HEK293 (cell line): ENCODE data around the gene BRCA1.

Source experiments
- IKZF3 ChIP-seq: fragments of 450-650 bp; IDR thresholded peaks from 2 replicates; pipeline ENCODE4 v1.5.0; 2018; ENCODE audit warnings: missing biosample characterization, mild to moderate bottlenecking, missing genetic modification characterization, moderate library complexity
- MYNN ChIP-seq: fragments of 450-650 bp; formaldehyde crosslinking; IDR thresholded peaks from 2 replicates; pipeline ENCODE4 v1.5.1; 2016; ENCODE audit warnings: missing biosample characterization, missing genetic modification characterization, borderline replicate concordance
- OVOL3 ChIP-seq: fragments of 450-650 bp; formaldehyde crosslinking; IDR thresholded peaks from 2 replicates; pipeline ENCODE4 v1.5.1; 2016; ENCODE audit warnings: missing biosample characterization, missing genetic modification characterization
- PATZ1 ChIP-seq: fragments of 450-650 bp; formaldehyde crosslinking; IDR thresholded peaks from 2 replicates; pipeline ENCODE4 v1.5.1; 2016; ENCODE audit warnings: missing biosample characterization, missing genetic modification characterization
- PRDM6 ChIP-seq: fragments of 450-650 bp; formaldehyde crosslinking; IDR thresholded peaks from 2 replicates; pipeline ENCODE4 v1.5.1; 2017; ENCODE audit warnings: missing biosample characterization, missing genetic modification characterization
- TRIM28 ChIP-seq: IDR thresholded peaks from 2 replicates; pipeline ENCODE4 v1.6.1; 2011; ENCODE audit warnings: low read length, control low read depth, borderline replicate concordance
- WT1 ChIP-seq: fragments of 450-650 bp; formaldehyde crosslinking; IDR thresholded peaks from 2 replicates; pipeline ENCODE4 v1.5.1; 2016; ENCODE audit warnings: missing biosample characterization, missing genetic modification characterization
- YY2 ChIP-seq: fragments of 450-650 bp; formaldehyde crosslinking; IDR thresholded peaks from 2 replicates; pipeline ENCODE4 v1.5.1; 2016; ENCODE audit warnings: missing biosample characterization, missing genetic modification characterization
- ZIC2 ChIP-seq: fragments of 450-650 bp; formaldehyde crosslinking; IDR thresholded peaks from 2 replicates; pipeline ENCODE4 v1.5.1; 2016; ENCODE audit warnings: missing biosample characterization, missing genetic modification characterization
- ZNF132 ChIP-seq: fragments of 450-650 bp; formaldehyde crosslinking; IDR thresholded peaks from 2 replicates; pipeline ENCODE4 v1.5.1; 2017; ENCODE audit warnings: missing biosample characterization, missing genetic modification characterization, borderline replicate concordance
- ZNF133 ChIP-seq: fragments of 450-650 bp; formaldehyde crosslinking; IDR thresholded peaks from 2 replicates; pipeline ENCODE4 v1.5.1; 2016; ENCODE audit warnings: missing biosample characterization, missing genetic modification characterization
- ZNF148 ChIP-seq: fragments of 450-650 bp; formaldehyde crosslinking; IDR thresholded peaks from 2 replicates; pipeline ENCODE4 v1.5.0; 2017; ENCODE audit warnings: missing biosample characterization, missing genetic modification characterization, borderline replicate concordance
- ZNF174 ChIP-seq: fragments of 450-650 bp; formaldehyde crosslinking; IDR thresholded peaks from 2 replicates; pipeline ENCODE4 v1.5.0; 2017; ENCODE audit warnings: missing biosample characterization, mild to moderate bottlenecking, missing genetic modification characterization
- ZNF175 ChIP-seq: fragments of 450-650 bp; formaldehyde crosslinking; IDR thresholded peaks from 2 replicates; pipeline ENCODE4 v1.5.1; 2016; ENCODE audit warnings: missing biosample characterization, missing genetic modification characterization
- ZNF184 ChIP-seq: fragments of 450-650 bp; IDR thresholded peaks from 2 replicates; pipeline ENCODE4 v1.5.1; 2018; ENCODE audit warnings: missing biosample characterization, mild to moderate bottlenecking, missing genetic modification characterization
- ZNF19 ChIP-seq: fragments of 450-650 bp; formaldehyde crosslinking; IDR thresholded peaks from 2 replicates; pipeline ENCODE4; 2016; ENCODE audit warnings: missing biosample characterization, missing genetic modification characterization, low read depth
- ZNF239 ChIP-seq: fragments of 450-650 bp; formaldehyde crosslinking; IDR thresholded peaks from 2 replicates; pipeline ENCODE4 v1.5.1; 2016; ENCODE audit warnings: missing biosample characterization, missing genetic modification characterization
- ZNF302 ChIP-seq: fragments of 450-650 bp; formaldehyde crosslinking; IDR thresholded peaks from 2 replicates; pipeline ENCODE4 v1.5.1; 2016; ENCODE audit warnings: missing biosample characterization, missing genetic modification characterization, low read depth
- ZNF311 ChIP-seq: fragments of 450-650 bp; formaldehyde crosslinking; IDR thresholded peaks from 2 replicates; pipeline ENCODE4 v1.5.1; 2017; ENCODE audit warnings: missing biosample characterization, missing genetic modification characterization, borderline replicate concordance
- ZNF335 ChIP-seq: fragments of 450-650 bp; formaldehyde crosslinking; conservative IDR thresholded peaks from 2 replicates; pipeline ENCODE4 v1.5.1; 2016; ENCODE audit warnings: missing biosample characterization, missing genetic modification characterization
- ZNF37A ChIP-seq: fragments of 450-650 bp; IDR thresholded peaks from 2 replicates; pipeline ENCODE4 v1.5.1; 2018; ENCODE audit warnings: missing biosample characterization, missing genetic modification characterization
- ZNF391 ChIP-seq: fragments of 450-650 bp; formaldehyde crosslinking; IDR thresholded peaks from 2 replicates; pipeline ENCODE4 v1.5.1; 2016; ENCODE audit warnings: low read depth, missing biosample characterization, missing genetic modification characterization, borderline replicate concordance
- ZNF416 ChIP-seq: fragments of 450-650 bp; formaldehyde crosslinking; IDR thresholded peaks from 2 replicates; pipeline ENCODE4 v1.5.1; 2016; ENCODE audit warnings: missing biosample characterization, missing genetic modification characterization
- ZNF521 ChIP-seq: fragments of 450-650 bp; formaldehyde crosslinking; IDR thresholded peaks from 2 replicates; pipeline ENCODE4 v1.5.1; 2017; ENCODE audit warnings: missing biosample characterization, mild to moderate bottlenecking, missing genetic modification characterization
- ZNF530 ChIP-seq: fragments of 450-650 bp; formaldehyde crosslinking; IDR thresholded peaks from 2 replicates; pipeline ENCODE4 v1.5.1; 2016; ENCODE audit warnings: low read depth, missing biosample characterization, missing genetic modification characterization
- ZNF544 ChIP-seq: fragments of 450-650 bp; formaldehyde crosslinking; IDR thresholded peaks from 2 replicates; pipeline ENCODE4 v1.5.0; 2017; ENCODE audit warnings: missing biosample characterization, missing genetic modification characterization
- ZNF561 ChIP-seq: fragments of 450-650 bp; IDR thresholded peaks from 2 replicates; pipeline ENCODE4 v1.5.1; 2018; ENCODE audit warnings: missing biosample characterization, missing genetic modification characterization, borderline replicate concordance
- ZNF621 ChIP-seq: fragments of 450-650 bp; formaldehyde crosslinking; IDR thresholded peaks from 2 replicates; pipeline ENCODE4 v1.5.1; 2017; ENCODE audit warnings: missing biosample characterization, missing genetic modification characterization
- ZNF629 ChIP-seq: fragments of 450-650 bp; formaldehyde crosslinking; IDR thresholded peaks from 2 replicates; pipeline ENCODE4 v1.5.1; 2017; ENCODE audit warnings: missing biosample characterization, missing genetic modification characterization
- ZNF791 ChIP-seq: fragments of 450-650 bp; formaldehyde crosslinking; IDR thresholded peaks from 2 replicates; pipeline ENCODE4 v1.5.1; 2016; ENCODE audit warnings: missing biosample characterization, missing genetic modification characterization
- ZSCAN16 ChIP-seq: fragments of 450-650 bp; formaldehyde crosslinking; IDR thresholded peaks from 2 replicates; pipeline ENCODE4 v1.5.1; 2016; ENCODE audit warnings: missing biosample characterization, missing genetic modification characterization

BRCA1 gene

GRCh38 chr17:43024407-43025289, 100.5 kb downstream of the BRCA1 start, which contains the start of gene RND2 (continued):
- no peak for TF ChIP-seq ZNF302 (tag by site-specific recombination)
- no peak for TF ChIP-seq ZNF416 (tag by site-specific recombination)
- peak; percentile 73 for TF ChIP-seq ZIC2 (tag by site-specific recombination)
- TF ChIP-seq ZNF544 (tag by site-specific recombination): no peak
- TF ChIP-seq ZNF132: no peak
- peak; percentile 96 for TF ChIP-seq ZNF629 (tag by site-specific recombination)
- TF ChIP-seq ZNF391 (tag by site-specific recombination): peak; percentile 59; the same call in 1 of the 2 replicates
- TF ChIP-seq ZNF521: no peak
- TF ChIP-seq ZNF148 (tag by site-specific recombination): no peak
- no peak for TF ChIP-seq PRDM6
- TF ChIP-seq TRIM28: no peak
- TF ChIP-seq ZNF239 (tag by site-specific recombination): no peak
- TF ChIP-seq ZNF791 (tag by site-specific recombination): no peak
- peak; percentile 75 for TF ChIP-seq WT1
- peak; percentile 88; the same call in 1 of the 2 replicates for TF ChIP-seq ZNF561 (tag by site-specific recombination)
- TF ChIP-seq ZNF311 (tag by site-specific recombination): no peak
- peak; percentile 96 for TF ChIP-seq PATZ1
- TF ChIP-seq IKZF3 (tag by site-specific recombination): peak; percentile 40; the same call in 1 of the 2 replicates
- no peak for TF ChIP-seq ZNF175 (tag by site-specific recombination)
- TF ChIP-seq ZNF19 (tag by site-specific recombination): no peak
- TF ChIP-seq YY2 (tag by site-specific recombination): no peak
- no peak for TF ChIP-seq ZNF133 (tag by site-specific recombination)
- TF ChIP-seq ZNF621: no peak
- TF ChIP-seq ZNF335 (tag by site-specific recombination): peak; percentile 95
- no peak for TF ChIP-seq ZNF37A (tag by site-specific recombination)
- 0 out of 2 replicates have a peak, but pooled peaks have one; percentile 41 for TF ChIP-seq OVOL3 (tag by site-specific recombination)
- no peak for TF ChIP-seq MYNN (tag by site-specific recombination)
- no peak for TF ChIP-seq ZSCAN16 (tag by site-specific recombination)
- TF ChIP-seq ZNF184 (tag by site-specific recombination): no peak
- no peak for TF ChIP-seq ZNF530 (tag by site-specific recombination)
- no peak for TF ChIP-seq ZNF174 (tag by site-specific recombination)
